AG08395 (cell line): Measurements from ENCODE around the gene HOXD11.

Source experiments
- DNase-seq: peaks from one replicate; pipeline ENCODE4 v3.0.0; 2012; ENCODE audit warnings: mixed read lengths, low spot score

Gene HOXD11

DNA sequence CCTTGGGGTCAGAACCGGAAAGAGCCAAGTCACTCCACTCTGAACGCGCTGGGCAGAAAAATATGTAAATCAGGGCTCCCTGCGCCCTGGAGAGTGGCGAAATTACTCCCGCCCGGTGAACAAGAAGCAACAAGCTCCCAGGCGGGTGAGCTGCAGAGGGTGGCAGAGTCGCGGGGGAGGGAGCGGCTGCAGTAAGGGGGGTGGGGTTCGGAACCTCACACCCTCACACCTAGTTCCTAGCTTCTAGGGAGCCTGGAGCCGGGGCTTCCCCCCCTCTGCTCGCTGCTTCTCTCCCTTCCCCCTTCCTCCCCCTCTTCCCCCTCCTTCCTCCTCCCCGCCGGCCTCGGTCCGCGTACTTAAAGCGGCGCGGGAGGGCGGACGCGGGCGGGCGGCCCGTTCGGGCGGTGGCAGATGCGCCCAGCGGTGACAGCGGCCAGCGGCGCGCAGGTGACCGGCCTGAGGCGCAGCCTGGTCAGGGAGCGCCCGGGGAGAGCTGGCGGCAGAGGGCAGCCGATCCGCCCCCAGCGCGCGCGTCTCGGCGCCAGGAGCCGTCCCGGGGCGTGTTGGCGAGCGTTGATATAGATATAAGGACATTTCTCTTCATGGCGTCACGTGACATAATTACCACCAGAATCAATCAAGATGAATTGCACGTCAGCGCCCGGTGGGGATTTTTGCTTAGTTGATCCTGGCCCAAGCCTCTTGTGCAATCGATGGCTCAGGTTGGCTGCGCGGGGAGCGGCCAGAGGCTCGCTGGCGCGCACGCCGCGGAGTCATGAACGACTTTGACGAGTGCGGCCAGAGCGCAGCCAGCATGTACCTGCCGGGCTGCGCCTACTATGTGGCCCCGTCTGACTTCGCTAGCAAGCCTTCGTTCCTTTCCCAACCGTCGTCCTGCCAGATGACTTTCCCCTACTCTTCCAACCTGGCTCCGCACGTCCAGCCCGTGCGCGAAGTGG lies at the start of gene HOXD11:
TSS of gene HOXD11 (plus strand) at position 700 of the 959 bp plus-strand sequence. CDS start at position 776, 76 bp downstream.
- no peak for DNase-seq

DNA sequence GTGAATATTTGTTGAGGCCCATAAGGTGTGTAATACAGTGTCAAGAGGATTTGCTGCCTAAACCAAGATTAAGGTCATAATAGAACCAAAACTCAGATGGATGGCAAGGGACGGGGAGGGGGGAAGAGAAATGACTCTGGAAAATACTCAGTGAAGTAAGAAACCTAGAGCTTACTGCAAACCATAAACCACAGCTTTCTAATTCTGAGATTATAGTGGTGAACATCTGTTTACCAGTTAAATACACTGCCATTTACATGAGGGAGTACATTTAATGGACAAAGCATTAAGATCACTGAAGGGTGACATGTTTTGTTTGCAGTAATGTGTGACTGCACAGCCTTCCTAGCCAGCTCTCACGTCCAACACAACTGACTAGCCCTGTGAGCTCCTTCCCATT lies 43.1 kb upstream of the HOXD11 start:
- no peak for DNase-seq

- no peak for DNase-seq
Observed at GRCh38 chr2:176066645-176067588, 40.2 kb upstream of the HOXD11 start.

DNA sequence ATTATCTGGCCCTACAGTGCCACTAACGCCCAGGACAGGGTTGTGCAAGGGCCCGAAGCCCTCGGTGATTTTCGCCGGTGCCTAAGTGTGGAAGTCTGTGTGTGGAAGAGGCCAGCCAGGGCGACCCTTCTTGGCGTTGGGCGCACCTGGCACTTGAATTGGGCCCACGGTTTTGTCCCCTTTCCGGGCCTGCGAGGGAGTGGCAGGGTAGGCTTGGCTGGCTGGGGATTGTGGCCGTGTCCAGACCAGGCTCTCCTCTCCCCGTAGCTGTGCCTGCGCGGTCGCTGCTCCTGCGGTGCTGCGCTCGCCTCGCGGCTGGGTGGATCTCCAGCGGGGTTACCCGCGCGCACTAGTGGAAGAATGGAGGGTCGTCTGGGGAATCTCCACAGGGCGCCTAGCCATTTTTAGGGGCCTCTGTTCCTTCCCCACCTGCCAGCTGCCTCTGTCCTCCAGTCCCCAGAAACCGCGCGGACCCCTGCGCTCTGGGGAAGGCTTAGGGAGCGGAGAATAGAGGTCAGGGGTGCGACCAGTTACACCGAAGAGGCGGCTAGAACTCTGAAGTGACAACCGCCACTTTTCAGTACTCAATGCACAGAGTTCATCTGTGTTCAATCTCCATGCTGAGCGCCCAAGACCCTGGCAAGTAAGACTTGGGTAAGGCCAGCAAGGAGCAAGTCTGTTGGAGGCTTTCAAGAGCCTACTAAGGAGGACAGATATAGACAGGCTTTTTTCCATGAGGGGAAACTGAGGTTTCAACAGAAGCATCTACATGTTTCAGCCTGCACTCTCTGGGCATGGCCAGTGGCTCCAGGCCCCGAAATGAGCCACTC lies 39.3 kb upstream of the HOXD11 start:
- DNase-seq = no peak

GRCh38 chr2:176068419-176068832 lies 38.7 kb upstream of the HOXD11 start:
- no peak for DNase-seq

DNA sequence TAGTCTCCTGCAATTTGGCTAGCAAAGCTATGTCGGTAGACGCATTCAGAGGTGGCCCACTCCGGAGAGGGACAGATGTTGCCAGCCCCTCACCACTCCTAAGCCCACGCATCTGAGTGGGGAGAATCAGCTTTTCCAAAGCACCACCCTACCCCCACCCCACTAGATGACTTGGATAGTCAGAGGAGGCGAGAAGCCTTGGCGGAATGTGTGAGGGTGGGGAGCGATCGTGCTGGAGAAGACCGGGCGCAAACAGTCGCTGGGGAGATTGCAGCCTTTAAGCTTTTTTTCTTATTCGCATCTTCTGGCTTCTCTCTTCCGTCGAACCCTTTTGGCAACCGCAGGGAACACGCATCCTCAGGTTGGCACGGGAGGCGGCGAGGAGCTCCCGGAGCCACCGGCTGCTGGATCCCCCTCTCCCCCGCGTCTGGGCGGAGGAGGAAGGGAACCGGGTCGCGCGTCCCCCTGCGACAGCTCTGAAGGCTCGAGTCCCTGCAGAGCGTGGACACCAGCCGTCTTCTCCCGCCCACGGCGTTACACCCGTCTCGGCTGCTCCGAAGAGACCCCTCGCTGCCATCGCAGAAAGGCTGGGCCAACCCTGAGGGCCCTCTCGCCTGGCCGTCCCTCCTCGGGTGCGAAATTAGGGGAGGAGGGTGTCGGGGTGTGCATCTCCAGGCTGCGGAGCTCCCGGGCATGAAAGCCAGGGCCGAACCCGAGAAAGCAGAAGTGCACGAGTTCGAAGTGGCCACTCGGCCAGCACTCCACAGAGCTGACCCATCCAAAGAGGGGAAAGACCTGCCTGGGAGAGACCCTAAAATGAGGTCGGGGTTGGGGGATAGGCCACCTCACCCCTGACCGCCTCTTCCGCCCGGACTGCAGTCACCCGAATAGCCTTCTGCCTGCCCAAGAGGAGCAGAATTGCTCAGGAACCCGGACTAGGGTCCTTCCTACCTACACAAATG lies 35.5 kb upstream of the HOXD11 start:
- no peak for DNase-seq

- no peak for DNase-seq
Observed at GRCh38 chr2:176072292-176072669, 34.8 kb upstream of the HOXD11 start.

DNA sequence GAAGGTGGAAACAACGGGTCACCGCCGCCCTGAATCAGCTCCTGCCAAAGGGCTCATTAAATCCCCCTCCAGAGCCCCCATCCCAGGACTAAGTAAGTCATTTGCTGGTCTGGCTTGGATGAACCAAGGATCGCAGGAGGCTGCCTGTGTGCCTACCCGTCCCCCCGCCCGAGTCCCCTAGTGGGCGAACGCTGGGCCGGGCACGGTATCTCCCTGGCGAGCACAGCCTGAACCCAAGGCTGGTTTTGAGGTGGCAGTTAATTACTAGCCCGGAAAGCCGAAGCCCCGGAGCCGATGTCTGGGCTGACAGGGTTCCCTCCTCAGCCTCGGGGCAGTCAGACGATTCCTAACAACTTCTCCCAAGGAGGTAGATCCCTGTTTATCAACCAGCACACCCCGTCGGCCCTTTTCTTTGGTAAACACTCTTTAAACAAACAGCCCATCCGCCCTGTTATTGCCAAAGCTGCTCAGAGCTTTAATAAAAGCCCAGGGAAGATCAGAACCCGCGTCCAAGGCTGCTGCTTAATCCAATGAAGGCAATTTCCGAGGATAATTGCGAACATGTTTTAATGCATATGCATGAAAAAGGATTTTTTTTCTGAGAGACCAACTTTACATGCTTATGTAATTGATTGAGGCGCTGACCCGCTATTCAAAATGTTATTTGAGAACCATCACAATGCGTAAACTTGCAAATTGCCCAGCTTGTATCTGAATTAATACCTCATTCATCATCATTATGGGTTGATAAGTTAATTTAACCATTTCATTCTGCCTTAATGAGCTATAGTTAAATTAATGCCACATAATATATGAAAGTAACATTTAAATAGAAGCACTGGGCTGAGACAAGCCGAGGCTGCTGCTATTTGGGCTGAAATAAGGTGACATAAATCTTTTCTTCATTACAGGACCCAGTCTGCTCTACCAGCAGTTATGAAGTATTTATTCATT lies 33.9 kb upstream of the HOXD11 start:
- no peak for DNase-seq

DNA sequence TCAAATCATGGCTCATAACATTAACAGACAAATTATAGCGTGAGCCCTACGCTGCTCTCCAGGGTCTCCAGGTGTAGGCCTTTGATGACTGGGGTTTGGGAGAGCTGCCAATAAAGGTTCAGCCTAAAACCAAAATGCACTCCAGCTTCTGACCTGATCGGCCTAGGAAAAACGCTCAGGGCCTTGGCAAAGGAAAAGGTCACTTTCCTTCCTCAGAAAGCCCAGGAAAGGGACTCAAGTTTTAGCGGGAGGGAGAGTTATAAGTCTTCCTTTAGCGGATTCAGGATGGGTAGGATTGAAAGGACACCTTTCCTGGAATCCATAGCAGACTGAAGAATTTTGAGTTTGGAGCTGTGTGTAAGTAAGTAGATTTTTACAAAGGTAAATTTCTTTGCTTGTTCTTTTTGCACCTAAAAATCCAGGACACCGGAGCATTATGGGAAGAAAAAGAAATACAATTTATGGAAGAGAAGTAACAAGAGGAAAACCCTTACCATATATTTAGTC lies 32.1 kb upstream of the HOXD11 start:
- DNase-seq = no peak

GRCh38 chr2:176075481-176075880 lies 31.6 kb upstream of the HOXD11 start:
- no peak for DNase-seq

DNA sequence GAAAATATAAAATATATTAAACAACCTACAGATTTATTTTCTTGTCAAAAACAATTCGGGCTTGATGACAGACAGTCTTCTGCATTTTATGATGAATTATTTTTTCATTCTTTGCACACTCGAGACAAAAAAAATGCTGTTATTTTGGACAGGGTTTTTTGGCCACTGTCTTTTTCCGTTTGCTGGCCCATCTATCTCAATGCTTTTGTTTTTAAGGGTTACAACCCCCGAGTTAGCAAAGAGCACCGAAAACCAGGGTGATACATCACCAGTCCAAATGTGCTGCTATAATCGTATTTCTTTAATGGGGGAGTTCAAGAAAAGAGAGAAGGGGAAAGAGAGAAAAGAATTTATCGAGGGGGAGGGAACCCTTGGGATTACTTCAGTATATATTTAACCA lies 31.0 kb upstream of the HOXD11 start:
- DNase-seq = no peak

DNA sequence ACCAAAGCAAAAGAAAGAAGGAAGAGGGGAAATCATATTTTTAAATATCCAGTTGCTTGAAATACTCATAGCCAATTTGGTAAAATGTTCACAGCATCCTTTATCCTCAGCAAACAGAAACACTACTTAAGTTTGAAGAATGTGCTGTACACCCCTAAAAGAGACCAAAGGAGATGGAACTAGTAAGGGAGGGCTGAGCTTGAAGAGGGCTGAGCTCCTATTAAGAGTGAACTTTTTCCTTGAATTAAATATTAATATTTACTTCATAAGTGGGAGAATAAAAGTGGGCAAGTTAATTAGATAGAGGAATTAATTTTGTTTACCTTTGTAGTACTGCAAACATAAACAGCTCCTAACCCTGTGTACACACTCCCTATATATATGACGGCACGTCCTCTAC lies 30.3 kb upstream of the HOXD11 start:
- DNase-seq = no peak

- no peak for DNase-seq
Observed at GRCh38 chr2:176078541-176079284, 28.4 kb upstream of the HOXD11 start.

GRCh38 chr2:176079285-176079830 lies 27.7 kb upstream of the HOXD11 start:
- DNase-seq = no peak

DNA sequence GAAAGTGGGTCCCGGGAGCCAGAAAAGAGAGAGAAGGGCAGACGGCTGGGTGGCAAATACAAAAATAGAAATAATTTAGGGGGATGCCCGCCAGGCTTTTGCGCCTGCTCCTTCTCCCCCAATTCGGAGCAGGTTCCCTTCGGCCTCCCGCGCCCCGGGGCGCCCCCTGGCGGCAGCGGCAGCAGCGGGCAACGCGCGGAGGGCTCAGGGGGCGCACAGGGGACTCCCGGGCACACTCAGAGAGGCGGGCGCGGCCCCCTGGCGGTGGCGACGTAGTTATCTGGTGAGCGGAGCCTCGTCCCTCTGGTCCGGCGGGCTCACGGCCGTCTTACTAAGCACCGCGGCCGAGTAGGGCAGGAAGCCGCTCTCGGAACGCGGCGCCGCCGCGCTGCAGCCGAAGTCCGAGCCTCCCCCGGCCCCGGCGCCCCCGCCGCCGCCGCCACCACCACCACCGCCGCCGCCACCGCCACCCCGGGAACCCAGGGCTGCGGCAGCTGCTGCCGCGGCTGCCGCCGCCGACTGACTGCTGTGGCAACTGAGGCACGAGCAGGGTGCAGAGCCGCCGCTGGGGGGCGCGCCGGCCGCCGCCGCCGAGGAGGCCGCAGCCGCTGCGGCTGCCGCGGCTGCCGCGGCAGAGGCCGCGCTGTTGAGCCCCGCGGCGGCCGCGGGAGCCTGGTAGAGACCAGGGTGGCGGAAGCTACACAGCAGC lies 27.1 kb upstream of the HOXD11 start:
- peak; percentile 58 for DNase-seq

DNA sequence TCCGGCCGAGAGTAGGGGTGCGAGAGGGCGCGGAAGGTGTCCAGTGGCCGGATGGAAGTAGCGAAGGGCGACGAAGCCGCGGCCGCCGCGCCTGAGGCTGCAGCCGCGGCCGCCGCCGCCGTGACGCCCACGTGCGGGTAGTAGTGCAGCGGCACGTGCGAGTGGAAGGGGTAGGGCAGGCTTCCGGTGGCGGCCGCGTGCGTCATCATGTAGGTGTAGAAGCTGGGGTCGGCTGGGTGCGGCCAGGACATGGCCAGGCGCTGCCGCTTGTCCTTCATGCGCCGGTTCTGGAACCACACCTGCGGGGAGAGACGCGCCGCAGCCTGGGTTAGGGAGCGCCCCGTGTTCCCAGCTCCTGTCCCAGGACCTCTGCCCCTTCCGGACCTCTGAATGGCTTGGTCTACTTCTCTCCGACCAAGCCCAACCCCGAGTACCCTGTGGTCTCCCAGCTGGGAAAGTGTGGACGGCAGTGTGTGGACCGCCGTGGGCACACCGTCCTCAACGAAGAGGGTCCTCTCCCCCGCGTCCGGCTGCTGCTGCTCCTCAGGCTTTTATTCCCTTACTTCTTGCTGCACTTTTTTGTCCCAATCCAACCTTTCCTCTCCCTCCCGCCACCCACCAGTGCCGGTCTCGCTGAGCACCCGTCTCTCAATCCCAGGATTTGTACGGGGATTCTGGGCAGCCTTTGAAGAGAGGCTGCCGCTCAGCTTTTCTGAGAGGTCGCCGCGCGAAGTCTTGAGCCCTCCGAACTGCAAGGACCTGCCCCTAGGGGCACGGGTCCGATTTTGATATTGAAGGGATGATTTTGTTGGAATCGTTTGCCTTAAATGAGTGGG lies 26.3 kb upstream of the HOXD11 start:
- DNase-seq = no peak
